Stimulated activated CD4-positive, alpha-beta T cell treated with anti-CD3 and anti-CD28 coated beads, Interleukin-1b, Interleukin-23, amount 100 ng/mL, for 1 hour (primary cell): ENCODE data around the gene HES4.
"Not testable (repeated sequence)": the region's sequence is repeated elsewhere in the genome, so short reads cannot be mapped to it uniquely, and the experiment has no call there.

Experiments used
- DNase-seq, 2 donors: peaks; one replicate each; pipeline ENCODE4 v3.0.0-alpha.2; 2020; ENCODE audit warnings: low read depth in 2 of 2

The HES4 gene

DNA sequence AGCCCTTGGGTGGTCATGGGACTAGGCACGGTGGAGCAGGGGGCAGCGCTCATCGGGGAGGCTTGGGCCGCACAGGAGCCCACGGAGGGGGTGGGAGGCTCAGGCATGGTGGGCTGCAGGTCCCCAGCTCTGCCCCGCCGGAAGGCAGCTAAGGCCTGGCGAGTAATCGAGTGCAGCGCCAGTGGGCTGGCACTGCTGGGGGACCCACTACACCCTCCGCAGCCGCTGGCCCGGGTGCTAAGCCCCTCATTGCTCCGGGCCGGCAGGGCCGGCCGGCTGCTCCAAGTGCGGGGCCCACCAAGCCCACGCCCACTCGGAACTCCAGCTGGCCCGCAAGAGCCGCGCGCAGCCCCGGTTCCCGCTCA, 18.4 kb upstream of the HES4 start:
- DNase-seq, result not testable (repeated sequence)

GRCh38 chr1:1017397-1018320, 17.8 kb upstream of the HES4 start:
- not testable (repeated sequence) for DNase-seq

DNA sequence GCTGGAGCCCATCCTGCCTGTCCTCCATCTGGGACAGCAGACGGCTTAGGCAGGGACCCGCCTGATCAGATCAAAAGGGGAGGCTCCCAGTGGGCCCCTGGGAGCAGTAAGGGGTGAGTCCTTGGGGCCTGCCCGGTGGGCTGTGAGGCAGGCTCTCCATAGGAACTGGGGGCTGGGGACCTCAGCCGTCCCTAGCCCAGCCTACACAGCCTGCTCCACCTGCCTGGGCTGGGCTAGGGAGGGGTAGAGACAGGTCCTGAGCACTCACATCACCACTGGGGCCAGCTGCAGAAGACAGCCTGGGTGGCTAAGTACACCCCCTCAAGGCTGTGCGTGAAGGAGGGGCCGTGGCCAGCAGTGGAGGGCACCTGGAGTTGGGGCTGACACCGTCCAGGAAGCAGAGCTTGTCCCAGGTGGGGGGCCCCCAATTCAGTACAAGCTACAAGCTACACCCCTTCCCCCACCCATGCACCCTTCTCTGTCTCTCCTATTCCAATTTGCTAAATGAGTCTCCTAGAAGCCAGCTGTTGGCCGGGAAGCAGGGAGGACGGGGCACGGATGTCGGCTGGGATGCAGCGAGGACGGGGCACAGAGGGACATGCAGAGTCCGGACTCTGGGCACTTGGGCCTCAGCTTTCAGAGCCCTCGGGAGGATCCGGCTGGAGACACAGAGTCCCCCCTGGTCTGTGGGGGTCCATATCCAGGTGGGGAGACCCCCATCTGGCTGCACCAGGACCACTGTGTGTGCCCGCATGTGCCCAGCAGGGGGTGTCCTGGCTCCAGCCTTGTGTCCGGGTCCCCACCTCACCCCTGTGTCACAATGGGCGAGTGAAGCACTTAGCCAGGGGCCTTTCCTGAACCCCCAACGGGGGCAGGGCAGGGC, 15.1 kb upstream of the HES4 start:
- no peak for DNase-seq

GRCh38 chr1:1013922-1014648, 14.2 kb upstream of the HES4 start:
- DNase-seq, result no peak

GRCh38 chr1:1013105-1013921, 13.4 kb upstream of the HES4 start, which contains the start of gene ISG15:
TSS of gene ISG15 (plus strand) at chr1:1013497. CDS start at chr1:1013574, 77 bp downstream.
- DNase-seq, result peak; percentile 58 to 68

GRCh38 chr1:1012736-1013104, 12.8 kb upstream of the HES4 start:
- not testable (repeated sequence) for DNase-seq

- DNase-seq, result no peak
Observed at GRCh38 chr1:1011396-1011949, 11.6 kb upstream of the HES4 start.

DNA sequence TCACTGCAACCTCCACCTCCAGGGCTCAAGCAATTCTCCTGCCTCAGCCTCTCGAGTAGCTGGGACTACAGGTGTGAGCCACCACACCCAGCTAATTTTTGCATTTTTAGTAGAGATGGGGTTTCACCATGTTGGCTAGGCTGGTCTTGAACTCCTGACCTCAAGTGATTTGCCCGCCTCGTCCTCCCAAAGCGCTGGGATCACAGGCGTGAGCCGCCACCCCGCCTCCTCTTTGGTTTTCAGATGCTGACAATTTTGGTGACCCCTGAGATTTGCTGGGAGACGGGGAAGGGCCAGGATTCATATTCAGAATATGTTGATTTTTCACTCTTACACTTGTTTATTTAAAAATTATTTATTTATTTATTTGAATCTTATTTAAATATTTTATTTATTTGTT, 10.2 kb upstream of the HES4 start:
- DNase-seq, result not testable (repeated sequence)

DNA sequence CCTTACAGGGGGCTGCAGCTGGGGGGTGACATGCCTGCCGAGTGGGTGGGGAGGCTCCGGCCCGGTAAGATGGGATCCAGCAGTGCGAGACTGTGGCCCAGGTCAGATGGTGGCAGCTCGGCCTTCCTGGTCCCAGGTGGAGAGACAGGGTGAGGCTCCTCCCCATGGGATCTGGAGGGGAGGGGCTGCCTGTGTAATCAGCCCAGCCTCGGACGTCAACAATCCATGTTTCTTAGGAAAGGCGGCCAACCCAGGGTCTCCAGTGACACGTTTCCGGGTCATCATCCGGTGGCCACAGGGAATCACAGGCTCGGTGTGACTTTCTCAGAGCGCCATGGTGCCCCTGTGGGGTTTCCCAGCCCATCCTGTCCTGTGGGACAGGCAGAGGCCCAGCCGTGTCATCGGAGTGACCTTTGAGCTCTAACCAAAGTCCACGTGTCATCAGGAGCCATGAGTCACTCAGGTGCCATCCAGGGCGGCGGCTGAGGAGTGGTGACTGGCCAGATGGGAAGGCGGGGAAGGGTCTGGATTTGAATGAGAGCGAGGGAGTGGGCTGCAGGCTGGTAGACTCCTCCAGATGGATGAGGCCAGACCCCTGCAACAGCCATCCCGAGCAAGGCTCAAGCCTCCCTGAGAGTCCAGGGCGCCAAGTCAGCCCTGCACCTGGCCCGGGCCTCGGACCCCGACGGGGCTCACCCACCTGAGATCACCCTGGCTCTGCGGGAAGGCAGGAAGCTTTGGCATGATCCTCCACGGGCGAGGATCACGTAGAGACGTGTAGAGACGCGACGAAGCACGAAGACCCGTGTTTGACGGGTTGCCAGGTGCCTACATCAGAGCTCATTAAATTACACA, 6.6 kb upstream of the HES4 start:
- DNase-seq, result no peak

- no peak for DNase-seq
Observed at GRCh38 chr1:1005774-1006304, 5.9 kb upstream of the HES4 start.

DNA sequence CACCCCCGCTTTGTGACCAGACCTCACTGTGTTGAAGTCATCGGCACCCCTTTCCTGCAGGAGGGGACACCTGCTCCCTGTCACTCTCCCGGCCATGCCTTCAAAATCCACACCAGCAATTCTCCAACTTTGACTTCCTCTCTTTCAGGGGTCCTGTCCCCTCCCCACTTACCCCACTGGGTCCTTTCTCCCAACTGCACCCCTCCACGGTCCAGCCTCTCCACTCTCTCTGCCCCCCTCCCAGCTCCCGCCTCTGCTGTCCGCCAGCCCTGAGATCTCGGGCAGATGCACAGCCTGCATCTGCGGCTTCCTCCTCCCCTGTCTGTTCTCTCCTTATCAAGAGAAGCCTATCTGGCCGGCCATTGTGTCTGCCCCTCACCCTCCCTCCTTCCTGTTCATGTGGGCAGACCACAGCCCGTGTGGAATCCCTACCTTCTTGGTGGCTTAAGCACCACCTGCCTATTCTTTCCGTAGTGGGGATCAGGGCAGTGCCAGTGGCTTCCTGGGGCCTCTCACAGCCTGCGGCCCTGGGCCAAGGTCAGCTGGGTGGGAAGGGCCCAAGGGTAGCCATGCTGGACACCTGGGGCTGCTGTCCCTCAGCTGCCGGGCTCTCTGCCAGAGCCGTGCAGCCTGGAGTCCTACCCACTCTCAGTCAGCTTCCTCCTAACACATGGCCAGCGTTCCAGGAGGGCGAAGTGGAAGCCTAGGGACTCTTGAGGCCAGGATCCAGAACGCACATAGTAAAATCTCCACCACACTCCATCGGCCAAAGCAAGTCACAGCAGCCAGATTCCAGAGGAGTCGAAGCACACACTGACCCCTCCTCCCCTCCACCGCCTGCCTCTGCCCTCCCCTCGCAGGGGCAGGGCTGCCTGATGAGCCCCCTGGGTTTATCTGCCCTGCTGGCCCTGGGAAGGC, 5.1 kb upstream of the HES4 start:
- no peak for DNase-seq

DNA sequence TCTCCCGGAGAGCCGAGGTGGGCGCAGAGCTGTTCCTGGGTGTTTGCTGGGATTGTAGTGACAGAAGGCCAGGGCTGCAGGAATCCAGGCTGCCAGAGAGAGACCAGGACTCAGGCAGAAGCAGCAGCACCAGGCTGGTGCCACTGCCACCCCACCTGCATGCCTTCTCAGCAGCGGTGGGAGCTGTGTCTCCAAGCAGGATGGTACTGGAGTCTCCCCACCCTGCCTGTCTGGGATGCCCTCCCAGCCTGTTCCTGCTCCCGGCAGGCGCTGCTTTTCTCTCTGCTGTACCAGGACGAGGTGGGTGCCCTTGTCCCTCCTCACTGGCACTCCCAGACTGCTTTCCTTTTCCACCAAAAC, 4.5 kb upstream of the HES4 start:
- no peak for DNase-seq

DNA sequence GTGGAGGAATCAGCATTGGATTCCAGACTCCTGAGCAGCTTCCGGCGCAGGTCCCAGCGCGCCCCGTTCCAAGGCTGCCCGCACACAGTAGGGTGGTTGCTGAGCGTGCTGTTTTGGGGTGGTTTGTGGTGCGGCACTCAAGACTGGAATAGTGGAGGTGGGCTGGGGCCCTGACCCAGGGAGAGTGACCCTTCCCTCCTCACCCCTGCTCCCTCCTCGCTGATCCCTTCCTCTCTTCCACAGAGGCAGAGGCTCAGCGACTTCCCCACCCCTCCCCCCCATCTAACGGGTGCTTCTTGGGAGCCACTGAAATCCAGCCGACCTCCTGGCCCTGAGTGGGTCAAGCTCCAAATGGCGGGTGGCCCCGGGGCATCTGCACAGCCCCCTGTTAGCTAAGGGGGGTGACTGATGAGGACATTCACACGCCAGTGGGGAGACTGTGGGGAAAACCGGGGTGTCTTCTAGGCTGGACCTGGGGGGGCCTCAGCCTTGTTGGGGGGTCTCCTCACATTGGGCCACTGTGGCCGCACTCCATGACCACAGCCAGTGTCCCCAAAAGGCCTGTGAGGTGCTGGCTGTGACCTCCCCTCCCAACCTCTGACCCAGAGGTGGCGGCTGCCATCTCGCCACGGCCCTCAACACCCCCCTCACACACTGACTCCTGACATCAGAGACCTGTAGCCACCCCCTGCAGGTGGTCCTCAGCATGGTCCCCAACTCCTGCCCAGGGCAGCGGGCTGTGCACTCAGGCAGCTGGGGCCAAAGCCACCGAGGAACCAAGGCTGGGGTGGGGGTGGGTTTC, 3.9 kb upstream of the HES4 start:
- no peak for DNase-seq

DNA sequence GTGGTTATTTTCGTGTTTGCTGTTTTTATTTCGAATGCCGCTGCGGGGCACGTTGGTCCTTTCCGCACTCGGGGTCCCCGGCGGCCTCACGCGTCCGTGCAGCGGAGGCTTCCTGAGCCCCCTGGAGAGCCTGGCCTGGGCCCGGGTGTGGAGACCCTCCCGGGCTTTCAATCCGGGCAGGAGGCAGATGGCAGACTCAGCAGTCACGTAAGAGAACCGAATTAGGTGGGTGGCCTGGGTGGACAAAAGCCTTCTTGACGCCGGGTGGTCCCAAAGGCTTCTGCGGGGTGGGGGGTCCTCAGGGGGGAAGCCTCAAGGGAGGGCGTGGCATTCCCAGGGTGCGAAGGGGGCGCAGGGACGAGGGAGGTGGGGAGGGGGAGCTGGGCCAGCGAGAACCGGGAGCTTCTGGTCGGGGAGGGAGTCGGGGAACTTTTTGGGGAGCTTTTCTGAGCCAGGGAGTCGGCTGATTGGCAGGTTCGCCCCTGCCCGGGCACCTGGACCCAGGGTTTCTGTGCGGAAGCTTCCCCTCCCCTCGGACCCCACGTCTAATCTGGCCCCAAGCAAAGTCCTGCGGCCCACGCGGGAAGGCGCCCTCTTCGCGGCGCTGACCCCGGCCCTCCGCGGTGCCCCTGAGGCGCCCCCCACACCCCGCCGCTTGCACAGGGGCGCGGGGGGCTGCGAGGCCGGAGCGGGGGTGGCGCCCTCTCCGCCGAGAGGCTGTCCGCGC, 1.3 kb upstream of the HES4 start:
- DNase-seq, result no peak

- DNase-seq, result peak in 1 of 2 donors; percentile 52
Observed at GRCh38 chr1:1000357-1001056, 610 bp upstream of the HES4 start.

- DNase-seq, result no peak
Observed at GRCh38 chr1:998995-999724, 737 bp downstream of the HES4 start.
